Measurements from ENCODE around the gene OPRM1. TPM values are rescaled to one million over a fixed set of nuclear protein-coding genes. Genes with fewer than 3 reads are reported as not detected.

OPRM1 gene
- total RNA-seq, 1 donor from 2014 or later: not detected

- peaks cover 4% of the 10 kb centered on the region for H3K27me3 Mint-ChIP-seq (ENCODE audit: unreplicated experiment)
- H3K4me1 Mint-ChIP-seq (ENCODE audit: unreplicated experiment): no peaks in the 10 kb centered on the region
- no peak for TF ChIP-seq CTCF (IDR thresholded peaks at IDR 0.05; ENCODE audit: unreplicated experiment)
- no peak for DNase-seq (ENCODE audit: low spot score)
- peak overlapping the region; percentile 24 for H3K27ac Mint-ChIP-seq (ENCODE audit: unreplicated experiment)
- peaks cover 15% of the 10 kb centered on the region for H3K36me3 Mint-ChIP-seq (ENCODE audit: low read depth, unreplicated experiment)
- no peak overlapping the region for H3K4me3 Mint-ChIP-seq (ENCODE audit: unreplicated experiment)
- peaks cover 5% of the 10 kb centered on the region for H3K9me3 Mint-ChIP-seq (ENCODE audit: unreplicated experiment)
Observed at GRCh38 chr6:154267508-154268106, 228.6 kb downstream of the OPRM1 start.

DNA sequence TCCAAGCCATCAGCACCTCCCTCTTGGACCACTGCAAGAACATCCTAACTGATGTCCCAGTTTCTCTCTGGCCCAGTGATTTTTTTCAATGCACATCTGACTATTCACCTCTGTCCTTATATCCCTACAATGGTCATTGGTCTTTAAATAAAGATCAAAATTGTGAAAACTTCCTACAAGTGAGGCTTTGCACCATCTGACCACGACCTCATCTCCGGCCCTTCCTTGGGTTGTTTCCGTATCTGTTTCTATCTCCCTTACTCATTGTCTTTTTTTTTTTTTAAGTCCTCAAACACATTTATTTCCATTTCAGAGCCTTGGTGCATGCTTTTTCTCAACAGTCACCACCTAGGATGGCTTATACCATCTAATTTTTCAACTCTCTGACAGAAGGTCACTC lies 229.4 kb downstream of the OPRM1 start:
- Mint-ChIP-seq H3K9me3 (ENCODE audit: unreplicated experiment) (peaks cover 5% of the 10 kb centered on the region), H3K27me3 (ENCODE audit: unreplicated experiment) (peaks cover 4% of the 10 kb centered on the region), H3K36me3 (ENCODE audit: low read depth, unreplicated experiment) (peaks cover 15% of the 10 kb centered on the region), H3K27ac (ENCODE audit: unreplicated experiment) (no peak overlapping the region), H3K4me3 (ENCODE audit: unreplicated experiment) (no peak overlapping the region), H3K4me1 (ENCODE audit: unreplicated experiment) (no peaks in the 10 kb centered on the region)
- DNase-seq (ENCODE audit: low spot score): no peak
- TF ChIP-seq CTCF (IDR thresholded peaks at IDR 0.05; ENCODE audit: unreplicated experiment): no peak

DNA sequence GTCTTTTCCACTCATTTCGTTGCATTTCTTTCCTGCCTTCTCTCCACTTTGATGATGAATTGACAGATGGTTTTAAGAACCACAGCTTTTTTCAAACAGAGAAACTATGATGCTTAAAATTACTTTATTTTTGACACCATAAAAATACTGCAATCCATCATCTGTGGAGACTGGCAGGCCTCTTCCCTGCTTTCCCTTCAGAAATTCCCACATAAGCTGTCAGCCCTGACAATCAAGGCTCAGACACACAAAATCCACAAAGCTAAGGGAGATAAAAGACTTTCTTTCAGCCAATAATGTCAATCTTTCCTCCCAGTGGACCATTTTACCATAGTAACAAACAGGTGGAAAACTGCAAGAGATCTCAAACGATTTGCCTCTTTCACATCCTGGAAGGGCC lies 235.1 kb downstream of the OPRM1 start:
- Mint-ChIP-seq H3K4me3 (ENCODE audit: unreplicated experiment) (no peak overlapping the region), H3K36me3 (ENCODE audit: low read depth, unreplicated experiment) (no peaks in the 10 kb centered on the region), H3K4me1 (ENCODE audit: unreplicated experiment) (peaks cover 11% of the 10 kb centered on the region), H3K27me3 (ENCODE audit: unreplicated experiment) (peaks cover 1% of the 10 kb centered on the region), H3K27ac (ENCODE audit: unreplicated experiment) (no peak overlapping the region), H3K9me3 (ENCODE audit: unreplicated experiment) (no peaks in the 10 kb centered on the region)
- TF ChIP-seq CTCF (IDR thresholded peaks at IDR 0.05; ENCODE audit: unreplicated experiment): no peak
- no peak for DNase-seq (ENCODE audit: low spot score)

- peak; percentile 27 for TF ChIP-seq CTCF (IDR thresholded peaks at IDR 0.05; ENCODE audit: unreplicated experiment)
- Mint-ChIP-seq H3K36me3 (ENCODE audit: low read depth, unreplicated experiment) (no peaks in the 10 kb centered on the region), H3K9me3 (ENCODE audit: unreplicated experiment) (no peaks in the 10 kb centered on the region), H3K4me3 (ENCODE audit: unreplicated experiment) (no peak overlapping the region), H3K27ac (ENCODE audit: unreplicated experiment) (peak overlapping the region; percentile 74), H3K27me3 (ENCODE audit: unreplicated experiment) (peaks cover 1% of the 10 kb centered on the region), H3K4me1 (ENCODE audit: unreplicated experiment) (peaks cover 11% of the 10 kb centered on the region)
- DNase-seq (ENCODE audit: low spot score): no peak
Observed at GRCh38 chr6:154276810-154277628, 238.0 kb downstream of the OPRM1 start.

- no peak for DNase-seq (ENCODE audit: low spot score)
- H3K27me3 Mint-ChIP-seq (ENCODE audit: unreplicated experiment): peaks cover 1% of the 10 kb centered on the region
- peak overlapping the region; percentile 74 for H3K27ac Mint-ChIP-seq (ENCODE audit: unreplicated experiment)
- no peak overlapping the region for H3K4me3 Mint-ChIP-seq (ENCODE audit: unreplicated experiment)
- no peak for TF ChIP-seq CTCF (IDR thresholded peaks at IDR 0.05; ENCODE audit: unreplicated experiment)
- H3K4me1 Mint-ChIP-seq (ENCODE audit: unreplicated experiment): peaks cover 11% of the 10 kb centered on the region
- H3K9me3 Mint-ChIP-seq (ENCODE audit: unreplicated experiment): no peaks in the 10 kb centered on the region
- no peaks in the 10 kb centered on the region for H3K36me3 Mint-ChIP-seq (ENCODE audit: low read depth, unreplicated experiment)
Observed at GRCh38 chr6:154277629-154278017, 238.6 kb downstream of the OPRM1 start.

All from endothelial cell (in vitro differentiated cells).